DOHH2 (cell line): Measurements from ENCODE around the gene USP1.

Source experiments
- CTCF ChIP-seq: fragments of 200-600 bp; sonication (generic); IDR thresholded peaks from one replicate; pipeline ENCODE4 v1.5.1; 2014; ENCODE audit warnings: antibody characterized with exemption, mild to moderate bottlenecking, low read depth, low read length; ENCODE audit not compliant: poor library complexity, severe bottlenecking
- EZH2phosphoT487 ChIP-seq: fragments of 200-600 bp; sonication (generic); IDR thresholded peaks from 2 replicates; pipeline ENCODE4 v1.6.1; 2017; ENCODE audit warnings: borderline replicate concordance, mild to moderate bottlenecking, antibody characterized with exemption, low read length, moderate library complexity, mixed read lengths

- TF ChIP-seq CTCF (no peak), EZH2phosphoT487 (no peak)
Measured at GRCh38 chr1:62392951-62393350, 43.9 kb upstream of the USP1 start.
